GM18907 (cell line): Measurements from ENCODE around the gene KCNH3.

Source experiments
- ATAC-seq: cut with Tn5 transposase; IDR thresholded peaks from one replicate; pipeline ENCODE4 v1.9.1; 2021; ENCODE audit warnings: mild to moderate bottlenecking, moderate library complexity; ENCODE audit not compliant: unreplicated experiment

KCNH3 gene

DNA sequence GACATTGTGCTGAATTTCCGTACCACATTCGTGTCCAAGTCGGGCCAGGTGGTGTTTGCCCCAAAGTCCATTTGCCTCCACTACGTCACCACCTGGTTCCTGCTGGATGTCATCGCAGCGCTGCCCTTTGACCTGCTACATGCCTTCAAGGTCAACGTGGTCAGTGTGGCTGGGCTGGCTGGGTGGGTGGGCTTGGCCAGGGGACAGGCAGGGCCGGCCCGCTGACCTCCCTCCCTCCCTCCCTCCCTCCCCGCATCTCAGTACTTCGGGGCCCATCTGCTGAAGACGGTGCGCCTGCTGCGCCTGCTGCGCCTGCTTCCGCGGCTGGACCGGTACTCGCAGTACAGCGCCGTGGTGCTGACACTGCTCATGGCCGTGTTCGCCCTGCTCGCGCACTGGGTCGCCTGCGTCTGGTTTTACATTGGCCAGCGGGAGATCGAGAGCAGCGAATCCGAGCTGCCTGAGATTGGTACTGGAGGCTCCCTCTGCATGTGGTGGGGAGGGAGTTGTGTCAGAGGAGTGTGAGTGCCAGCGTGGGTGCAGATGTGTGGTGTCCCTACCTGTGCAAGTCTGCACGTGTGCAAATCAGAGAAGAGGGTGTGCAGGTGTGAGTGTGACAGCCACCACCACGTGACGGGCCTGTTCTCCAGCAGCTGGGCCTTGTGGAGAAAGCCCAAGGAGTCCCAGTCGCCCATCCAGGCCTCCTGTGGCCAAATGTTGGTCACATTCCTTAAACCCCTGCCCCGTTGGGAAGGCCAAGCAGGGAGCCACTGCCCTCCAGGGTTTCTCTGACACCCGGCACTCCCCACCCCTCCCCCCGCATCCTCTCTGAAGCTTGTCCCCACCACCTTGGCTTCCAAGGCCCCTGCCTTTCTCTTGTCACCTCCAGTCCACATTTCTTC is 5.3 kb downstream of the KCNH3 start:
- ATAC-seq, result no peak

DNA sequence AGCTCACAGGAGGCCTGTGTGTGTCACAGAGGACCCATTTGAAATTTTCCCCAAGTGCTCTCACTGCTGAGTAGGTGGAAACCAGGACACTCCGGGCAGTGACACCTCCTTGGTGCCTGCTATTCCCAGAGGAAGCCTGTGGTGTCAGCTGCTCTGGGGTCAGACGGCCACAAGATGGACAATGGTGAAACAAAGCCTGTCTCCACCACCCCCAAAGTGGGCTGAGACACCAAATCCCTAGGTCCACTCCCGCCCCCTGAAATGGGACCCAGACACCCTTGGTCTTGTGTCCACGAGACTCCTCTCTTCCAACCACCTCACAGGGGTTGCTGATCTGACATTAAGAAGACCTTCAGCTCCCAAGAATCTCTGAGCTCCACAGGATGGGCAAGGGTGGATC is 7.0 kb downstream of the KCNH3 start:
- no peak for ATAC-seq

DNA sequence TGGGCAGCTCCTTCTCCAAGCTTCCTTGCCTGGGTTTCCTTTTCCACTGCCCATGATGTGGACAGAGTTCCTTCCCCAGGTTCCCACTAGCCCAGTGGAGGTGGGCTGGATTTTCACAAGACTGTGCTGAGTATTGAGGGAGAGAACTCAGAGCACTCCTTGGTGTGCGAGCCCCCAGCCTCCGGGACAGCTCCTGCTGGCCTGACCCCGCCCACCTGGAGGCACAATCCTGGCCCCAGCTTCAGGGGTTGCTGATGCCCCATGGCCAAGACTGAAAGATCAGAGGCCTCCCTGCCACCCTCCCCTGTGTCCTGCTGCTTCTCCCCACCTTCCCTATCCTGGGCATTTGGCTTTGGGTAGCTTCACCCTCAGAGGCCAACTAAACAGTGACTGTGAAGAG is 7.7 kb downstream of the KCNH3 start:
- ATAC-seq, result no peak

DNA sequence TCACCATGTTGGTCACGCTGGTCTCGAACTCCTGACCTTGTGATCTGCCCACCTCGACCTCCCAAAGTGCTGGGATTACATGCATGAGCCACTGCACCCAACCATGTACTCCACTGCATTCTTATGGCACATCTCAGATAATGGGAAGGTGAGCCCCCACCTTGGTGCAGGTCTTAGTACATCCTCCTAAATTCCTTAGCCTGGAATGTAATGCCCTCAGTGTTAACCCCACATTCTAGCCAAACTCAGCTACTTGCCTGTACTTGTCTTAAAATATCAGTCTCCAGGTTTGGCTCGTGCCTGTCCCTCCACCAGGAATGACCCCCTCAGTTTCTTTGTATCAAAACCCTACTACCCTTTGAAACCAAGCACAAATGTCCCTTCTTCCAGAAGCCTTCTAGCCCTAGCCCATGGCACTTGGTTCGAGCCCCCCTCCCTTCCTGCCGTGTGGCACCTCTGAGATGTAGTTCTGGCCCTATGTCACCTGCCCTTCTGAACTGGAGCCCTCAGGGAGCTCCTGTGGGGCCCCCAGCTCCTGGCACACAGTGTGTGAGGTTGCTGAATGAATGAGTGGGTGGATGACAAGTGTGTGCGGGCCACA is 8.4 kb downstream of the KCNH3 start:
- no peak for ATAC-seq

DNA sequence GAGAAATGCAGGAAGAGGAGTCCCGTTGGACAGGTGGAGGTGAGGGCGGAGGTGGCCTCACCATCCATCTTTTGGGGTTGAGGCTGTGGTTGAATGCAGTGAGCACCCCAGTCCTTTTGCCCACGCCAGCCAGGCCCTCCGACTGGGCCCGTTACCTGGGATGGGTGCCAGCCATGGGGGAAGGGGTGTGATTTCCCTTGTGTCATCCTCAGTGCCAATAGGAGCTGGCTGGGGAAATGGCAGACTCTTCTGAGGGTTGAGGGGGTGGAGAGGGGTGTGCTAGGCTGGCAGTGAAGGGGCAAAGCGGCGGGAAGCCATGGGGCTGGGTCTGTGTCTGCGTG is 9.6 kb downstream of the KCNH3 start:
- ATAC-seq, result no peak

DNA sequence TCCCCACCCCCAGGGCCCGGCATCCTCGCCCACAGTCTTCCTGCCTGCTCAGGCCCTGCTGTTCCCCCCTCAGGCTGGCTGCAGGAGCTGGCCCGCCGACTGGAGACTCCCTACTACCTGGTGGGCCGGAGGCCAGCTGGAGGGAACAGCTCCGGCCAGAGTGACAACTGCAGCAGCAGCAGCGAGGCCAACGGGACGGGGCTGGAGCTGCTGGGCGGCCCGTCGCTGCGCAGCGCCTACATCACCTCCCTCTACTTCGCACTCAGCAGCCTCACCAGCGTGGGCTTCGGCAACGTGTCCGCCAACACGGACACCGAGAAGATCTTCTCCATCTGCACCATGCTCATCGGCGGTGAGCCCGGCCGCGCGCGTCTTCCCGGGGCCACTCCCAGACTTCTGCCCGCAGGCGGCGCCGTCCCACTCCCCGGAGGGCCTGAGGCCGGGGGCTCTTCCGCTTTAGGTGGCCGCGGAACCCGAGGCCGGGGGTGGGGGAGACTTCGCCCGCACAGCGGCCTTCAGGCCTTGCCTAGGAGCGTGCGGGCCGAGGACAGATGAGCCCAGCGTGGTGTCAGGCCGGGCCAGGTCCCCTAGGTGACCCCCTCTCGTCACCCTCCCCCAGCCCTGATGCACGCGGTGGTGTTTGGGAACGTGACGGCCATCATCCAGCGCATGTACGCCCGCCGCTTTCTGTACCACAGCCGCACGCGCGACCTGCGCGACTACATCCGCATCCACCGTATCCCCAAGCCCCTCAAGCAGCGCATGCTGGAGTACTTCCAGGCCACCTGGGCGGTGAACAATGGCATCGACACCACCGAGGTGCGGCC is 10.2 kb downstream of the KCNH3 start:
- ATAC-seq, result no peak

DNA sequence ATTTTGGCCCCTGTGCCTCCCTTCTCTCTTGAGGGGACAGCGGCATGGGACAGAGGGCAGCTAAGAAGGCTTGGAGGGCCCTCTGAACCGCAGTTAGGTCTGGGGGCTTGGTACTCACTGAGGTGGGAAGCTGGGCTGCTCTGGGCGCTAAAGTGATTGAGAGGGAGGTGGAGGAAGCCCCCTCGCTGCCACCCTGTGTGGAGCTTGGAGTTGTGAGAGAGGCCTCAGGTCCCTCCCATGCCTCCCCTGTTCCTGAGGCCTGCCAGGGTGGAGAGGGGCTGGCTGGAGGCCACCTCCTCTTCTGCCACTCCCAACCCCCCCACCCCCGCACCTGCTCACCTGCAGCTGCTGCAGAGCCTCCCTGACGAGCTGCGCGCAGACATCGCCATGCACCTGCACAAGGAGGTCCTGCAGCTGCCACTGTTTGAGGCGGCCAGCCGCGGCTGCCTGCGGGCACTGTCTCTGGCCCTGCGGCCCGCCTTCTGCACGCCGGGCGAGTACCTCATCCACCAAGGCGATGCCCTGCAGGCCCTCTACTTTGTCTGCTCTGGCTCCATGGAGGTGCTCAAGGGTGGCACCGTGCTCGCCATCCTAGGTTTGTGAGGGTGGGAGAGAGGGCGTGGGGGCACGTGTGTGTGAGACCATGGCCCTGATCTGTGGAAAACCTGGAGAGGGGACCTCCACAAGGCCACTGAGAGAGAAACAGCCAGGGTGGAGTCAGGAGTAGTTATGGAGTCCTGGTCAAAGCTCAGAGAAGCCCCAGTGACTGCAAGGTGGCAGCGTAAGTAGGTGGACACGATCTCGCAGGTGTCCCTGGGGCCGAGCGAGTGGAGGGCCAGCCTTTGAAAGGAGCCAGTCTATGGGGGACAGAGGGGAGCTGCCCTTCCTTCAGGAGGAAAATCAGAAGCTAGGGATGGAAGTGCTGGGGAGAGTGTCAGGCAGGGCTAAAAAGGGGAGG is 11.2 kb downstream of the KCNH3 start:
- ATAC-seq, result no peak

DNA sequence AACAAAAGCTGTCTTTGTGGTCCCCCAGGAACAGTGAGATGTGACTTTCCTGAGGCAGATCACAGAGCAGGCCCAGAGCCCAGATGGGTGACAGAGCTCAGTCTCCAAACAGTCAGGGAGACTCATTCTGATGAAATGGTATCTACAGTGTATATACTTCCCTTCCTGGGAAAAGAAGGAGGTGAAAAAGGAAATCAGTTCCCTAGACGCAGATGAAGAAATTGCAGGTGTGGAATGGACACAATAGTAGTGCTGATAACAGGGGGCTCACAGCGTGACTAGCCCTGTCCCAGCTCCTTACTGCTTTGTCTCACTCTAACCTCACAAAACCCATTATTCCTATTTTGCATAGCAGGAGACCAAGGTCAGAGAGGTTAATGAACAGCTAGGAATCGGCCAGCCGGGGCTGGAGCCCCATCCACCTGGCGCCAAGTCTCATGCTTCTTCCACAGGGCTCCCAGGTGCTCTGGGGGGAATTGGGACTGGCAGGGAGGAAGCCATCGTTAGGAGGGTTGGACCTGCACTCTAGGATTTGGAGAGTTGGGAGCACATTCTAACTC is 11.9 kb downstream of the KCNH3 start:
- ATAC-seq, result no peak

DNA sequence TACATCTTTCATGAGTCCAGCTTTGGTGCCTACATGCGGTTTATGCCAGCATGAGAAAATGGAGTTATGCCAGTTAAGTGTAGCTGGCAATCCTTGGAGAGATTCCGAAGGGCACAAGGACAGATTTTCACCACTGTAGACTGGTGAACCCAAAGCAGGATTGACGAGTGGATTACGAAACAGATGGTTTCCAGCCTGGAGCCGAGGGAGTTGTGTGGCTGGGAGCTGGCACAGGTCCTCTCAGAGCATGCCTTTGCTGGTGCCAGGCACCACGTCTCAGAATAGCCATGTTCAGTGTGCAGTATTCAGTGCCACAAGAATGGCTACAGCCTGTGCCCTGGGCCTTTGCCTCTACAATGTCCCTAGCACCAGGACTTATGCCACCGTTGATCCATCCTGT is 13.2 kb downstream of the KCNH3 start:
- ATAC-seq, result no peak

DNA sequence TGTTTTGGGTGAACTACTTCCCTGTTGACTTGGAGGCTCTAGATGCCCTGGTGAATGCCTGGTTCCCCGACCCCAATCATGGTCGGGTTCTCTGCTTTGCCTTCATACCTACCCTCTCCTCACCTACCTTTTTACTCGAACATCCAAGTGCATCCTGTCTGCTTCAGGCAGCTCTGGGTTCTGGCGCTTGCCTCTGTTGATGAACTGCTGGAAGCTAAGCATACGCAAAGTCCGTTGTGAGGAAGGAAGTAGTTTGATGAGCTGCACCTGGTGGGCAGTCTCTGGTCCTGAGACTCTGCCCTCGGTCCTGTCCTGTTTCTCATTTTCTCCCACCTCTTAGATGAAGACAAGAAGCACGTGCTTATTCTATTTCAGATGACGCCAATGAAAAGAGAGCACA is 13.6 kb downstream of the KCNH3 start:
- ATAC-seq, result no peak

DNA sequence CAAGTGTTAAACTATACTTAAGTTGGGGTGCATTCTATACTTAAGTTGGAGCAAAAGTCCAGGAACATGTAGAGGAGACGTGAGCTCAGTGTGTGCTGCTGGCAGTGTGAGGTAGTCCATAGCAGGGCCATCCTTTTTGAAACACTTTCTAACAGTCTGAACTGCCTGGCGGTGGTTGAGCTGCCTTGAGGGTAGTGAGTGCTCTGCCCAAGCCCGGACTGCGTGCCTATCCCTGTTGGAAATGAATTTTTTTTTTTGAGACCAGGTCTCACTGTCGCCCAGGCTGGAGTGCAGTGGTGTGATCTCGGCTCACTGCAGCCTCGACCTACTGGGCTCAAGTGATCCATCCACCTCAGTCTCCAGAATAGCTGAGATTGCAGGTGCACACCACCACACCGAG is 14.1 kb downstream of the KCNH3 start:
- ATAC-seq, result no peak

DNA sequence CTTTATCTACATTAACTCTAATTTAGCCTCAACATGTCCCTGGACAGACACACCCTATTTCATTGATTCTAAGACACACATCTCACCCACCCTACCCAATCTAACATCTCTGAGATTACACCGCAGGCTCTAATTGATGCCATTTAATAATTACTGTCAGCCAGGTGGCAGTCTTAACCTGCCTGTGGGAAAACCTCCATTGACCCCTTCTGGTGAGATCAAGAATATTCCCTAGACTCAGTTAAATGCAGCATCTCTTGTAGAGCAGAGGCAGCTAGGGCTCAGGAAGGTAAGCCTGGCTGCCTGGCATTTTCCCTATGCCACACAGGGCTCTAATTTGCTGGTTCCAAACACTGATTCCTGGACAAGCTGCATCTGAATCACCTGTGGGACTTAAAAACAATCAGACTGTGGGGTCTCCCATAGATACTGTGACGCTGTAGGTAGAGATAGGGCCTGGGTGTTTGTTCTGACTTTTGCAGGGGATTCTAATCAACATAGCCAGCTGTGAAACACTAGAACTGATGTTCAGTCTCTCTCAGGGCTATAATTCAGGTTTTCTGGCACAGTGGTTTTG is 14.8 kb downstream of the KCNH3 start:
- ATAC-seq, result no peak

DNA sequence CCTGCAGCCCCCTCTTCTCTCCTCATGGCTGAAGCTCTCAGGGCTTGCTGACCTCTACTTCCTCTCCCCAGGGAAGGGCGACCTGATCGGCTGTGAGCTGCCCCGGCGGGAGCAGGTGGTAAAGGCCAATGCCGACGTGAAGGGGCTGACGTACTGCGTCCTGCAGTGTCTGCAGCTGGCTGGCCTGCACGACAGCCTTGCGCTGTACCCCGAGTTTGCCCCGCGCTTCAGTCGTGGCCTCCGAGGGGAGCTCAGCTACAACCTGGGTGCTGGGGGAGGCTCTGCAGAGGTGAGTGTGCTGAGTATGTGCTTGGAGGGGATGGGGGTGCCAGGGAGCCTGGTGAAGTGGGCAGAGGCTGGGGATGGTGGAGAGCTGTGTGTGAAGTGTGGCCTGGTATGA is 15.4 kb downstream of the KCNH3 start:
- ATAC-seq, result no peak

DNA sequence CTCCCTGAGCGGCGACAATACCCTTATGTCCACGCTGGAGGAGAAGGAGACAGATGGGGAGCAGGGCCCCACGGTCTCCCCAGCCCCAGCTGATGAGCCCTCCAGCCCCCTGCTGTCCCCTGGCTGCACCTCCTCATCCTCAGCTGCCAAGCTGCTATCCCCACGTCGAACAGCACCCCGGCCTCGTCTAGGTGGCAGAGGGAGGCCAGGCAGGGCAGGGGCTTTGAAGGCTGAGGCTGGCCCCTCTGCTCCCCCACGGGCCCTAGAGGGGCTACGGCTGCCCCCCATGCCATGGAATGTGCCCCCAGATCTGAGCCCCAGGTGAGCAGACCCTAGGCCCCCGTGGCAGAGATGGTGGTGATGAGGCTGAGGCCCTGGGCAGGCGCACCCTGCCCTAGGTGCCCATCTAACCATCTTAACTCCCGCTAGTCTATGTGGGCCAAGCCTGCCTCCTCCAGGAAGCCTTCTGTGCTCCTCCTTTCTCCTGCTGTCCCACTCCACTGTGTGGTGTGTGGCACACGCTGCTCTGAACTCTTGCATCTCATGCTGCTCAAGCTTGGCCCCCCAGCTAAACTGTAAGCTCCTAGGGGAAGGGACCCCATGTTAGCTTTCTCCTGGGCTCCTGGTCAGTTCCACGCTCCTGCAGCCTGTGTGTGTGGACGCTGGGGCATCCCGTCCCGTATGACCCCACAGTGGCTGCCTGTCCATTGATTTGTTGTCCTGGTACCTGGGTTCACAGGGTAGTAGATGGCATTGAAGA is 17.0 kb downstream of the KCNH3 start:
- ATAC-seq, result no peak

DNA sequence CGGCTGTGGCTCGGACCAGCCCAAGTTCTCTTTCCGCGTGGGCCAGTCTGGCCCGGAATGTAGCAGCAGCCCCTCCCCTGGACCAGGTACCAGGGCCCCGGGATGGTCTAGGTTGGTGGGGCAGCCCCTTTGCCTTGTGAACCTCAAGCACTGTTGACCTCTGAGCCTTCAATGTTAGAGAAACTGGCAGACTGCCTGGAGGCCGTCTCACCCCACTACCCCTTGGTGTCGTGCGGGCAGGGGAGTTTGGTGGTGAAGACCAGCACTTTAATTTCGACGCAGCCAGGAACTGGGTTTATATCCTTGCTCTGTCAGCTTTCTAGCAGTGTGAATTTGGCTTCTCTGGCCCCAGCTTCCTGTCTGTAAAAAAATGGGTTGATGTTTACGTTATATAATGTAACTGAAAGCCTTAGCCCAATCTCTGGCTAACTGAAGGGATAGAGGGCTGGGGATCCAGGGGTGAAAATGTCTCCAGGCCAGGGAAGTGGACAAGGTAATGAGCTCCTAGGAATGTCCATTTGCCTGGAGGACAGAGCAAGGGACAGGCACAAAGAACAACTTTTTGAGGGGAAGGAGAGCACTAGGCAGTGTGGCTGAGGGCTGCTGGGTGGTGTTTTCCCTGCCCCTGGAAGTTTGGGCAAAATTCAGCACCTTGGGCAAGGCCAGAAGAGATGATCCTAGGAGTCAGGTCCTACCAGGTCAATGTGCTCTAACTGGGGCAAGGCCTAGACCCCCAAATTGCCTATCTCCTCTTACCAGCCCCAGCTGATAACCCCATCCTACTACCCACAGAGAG is 17.8 kb downstream of the KCNH3 start:
- ATAC-seq, result no peak

DNA sequence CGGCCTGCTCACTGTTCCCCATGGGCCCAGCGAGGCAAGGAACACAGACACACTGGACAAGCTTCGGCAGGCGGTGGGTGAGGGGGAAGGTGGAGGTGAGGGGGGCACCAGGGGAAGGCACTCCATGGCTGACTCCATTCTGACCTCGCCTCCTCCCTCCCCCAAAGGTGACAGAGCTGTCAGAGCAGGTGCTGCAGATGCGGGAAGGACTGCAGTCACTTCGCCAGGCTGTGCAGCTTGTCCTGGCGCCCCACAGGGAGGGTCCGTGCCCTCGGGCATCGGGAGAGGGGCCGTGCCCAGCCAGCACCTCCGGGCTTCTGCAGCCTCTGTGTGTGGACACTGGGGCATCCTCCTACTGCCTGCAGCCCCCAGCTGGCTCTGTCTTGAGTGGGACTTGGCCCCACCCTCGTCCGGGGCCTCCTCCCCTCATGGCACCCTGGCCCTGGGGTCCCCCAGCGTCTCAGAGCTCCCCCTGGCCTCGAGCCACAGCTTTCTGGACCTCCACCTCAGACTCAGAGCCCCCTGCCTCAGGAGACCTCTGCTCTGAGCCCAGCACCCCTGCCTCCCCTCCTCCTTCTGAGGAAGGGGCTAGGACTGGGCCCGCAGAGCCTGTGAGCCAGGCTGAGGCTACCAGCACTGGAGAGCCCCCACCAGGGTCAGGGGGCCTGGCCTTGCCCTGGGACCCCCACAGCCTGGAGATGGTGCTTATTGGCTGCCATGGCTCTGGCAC is 18.5 kb downstream of the KCNH3 start:
- no peak for ATAC-seq

DNA sequence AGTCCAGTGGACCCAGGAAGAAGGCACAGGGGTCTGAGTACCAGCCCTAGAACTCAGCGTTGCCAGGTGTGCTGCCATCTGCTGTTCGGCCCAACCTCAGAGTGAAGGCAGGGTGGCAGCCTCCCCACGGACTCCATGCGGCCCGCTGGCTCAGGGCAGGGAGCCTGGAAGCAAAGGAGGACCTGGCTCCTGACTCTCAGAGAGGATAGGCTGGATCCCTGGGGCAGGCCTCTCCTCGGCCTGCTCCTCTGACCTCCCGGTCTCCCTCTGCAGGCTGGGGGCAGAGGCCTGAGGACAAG is 19.0 kb downstream of the KCNH3 start:
- ATAC-seq, result no peak

DNA sequence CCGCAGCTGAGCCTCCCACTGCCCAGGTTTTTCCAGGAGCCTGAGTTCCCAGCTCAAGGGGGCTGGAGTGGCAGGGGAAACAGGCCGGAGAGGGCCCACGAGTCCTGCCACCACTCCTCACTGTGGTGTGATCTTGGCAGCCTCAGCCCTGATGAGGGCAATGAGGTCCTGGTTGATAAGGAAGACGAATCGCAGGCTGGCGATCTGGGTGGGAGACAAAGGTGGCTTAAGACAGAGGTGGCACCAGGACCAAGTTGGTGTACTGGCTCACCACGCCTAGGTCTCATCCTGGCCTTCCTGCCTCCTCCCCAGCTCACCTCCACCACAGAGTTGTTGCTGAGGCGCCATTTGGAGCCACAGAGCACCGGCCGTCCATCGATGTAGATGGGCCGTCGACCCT is 19.7 kb downstream of the KCNH3 start:
- ATAC-seq, result no peak
